HG02938 (cell line): ENCODE results near the gene SERPINB7.

Experiments
- ATAC-seq: cut with Tn5 transposase; IDR thresholded peaks from one replicate; pipeline ENCODE4 v1.9.1; 2021; ENCODE audit warnings: mild to moderate bottlenecking, moderate library complexity; ENCODE audit not compliant: unreplicated experiment

SERPINB7 gene

GRCh38 chr18:63843008-63843407, 67.8 kb downstream of the SERPINB7 start:
- no peak for ATAC-seq

DNA sequence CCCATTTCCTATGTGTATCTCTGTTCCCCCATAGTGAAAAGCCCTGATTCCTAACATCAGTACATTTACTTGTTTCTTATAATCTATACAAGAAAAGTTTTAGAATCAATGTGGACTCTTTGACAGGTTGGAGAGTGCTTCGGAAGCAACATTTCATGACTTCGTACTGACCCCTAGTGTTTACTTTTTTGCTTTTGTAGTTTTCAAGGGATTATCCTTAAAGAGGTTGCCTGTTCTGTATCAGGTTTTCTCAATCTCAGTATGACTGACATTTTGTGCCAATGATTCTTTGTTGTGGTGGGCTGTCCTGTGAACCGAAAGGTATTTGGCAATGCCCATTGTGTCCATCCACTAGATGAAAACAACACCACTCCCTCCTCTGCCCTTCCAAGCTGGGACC, 69.0 kb downstream of the SERPINB7 start:
- ATAC-seq, result peak; percentile 52

GRCh38 chr18:63848159-63848558, 72.9 kb downstream of the SERPINB7 start:
- peak; percentile 59 for ATAC-seq

DNA sequence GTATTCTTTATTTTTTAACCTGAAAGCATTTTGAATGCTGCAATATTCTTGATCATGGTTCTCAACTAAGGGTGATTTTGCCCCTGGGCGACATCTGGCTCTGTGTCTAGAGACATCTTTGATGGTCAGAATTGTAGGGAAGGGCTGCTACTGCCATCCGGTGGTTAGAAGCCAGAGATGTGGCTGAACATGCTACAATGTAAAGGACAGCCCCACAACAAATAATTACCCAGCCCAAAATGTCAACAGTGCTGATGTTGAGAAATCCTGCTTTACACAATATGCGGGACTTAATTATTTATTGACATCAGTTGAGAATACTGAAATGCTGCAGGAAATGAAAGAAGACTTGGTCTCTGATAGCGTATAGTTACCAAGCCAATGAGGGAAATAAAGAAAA, 74.8 kb downstream of the SERPINB7 start:
- ATAC-seq, result no peak

- no peak for ATAC-seq
These were observed 75.4 kb downstream of the SERPINB7 start for GRCh38 chr18:63850636-63851035.
